Fibroblast of mammary gland (primary cell): Measurements from ENCODE around the gene GRIA1.

ENCODE experiments used
- DNase-seq: peaks from one replicate; pipeline ENCODE4 v3.0.0-alpha.2; 2010; ENCODE audit warnings: low read depth
- H3K4me3 ChIP-seq: 2 replicates; pipeline ENCODE4 v1.5.1; 2011; ENCODE audit warnings: low read depth, mild to moderate bottlenecking, low read length, moderate library complexity; ENCODE audit not compliant: control insufficient read depth
- TF ChIP-seq, protein P1 (sequence below): conservative IDR thresholded peaks from 2 replicates; pipeline ENCODE4 v1.5.1; 2011; ENCODE audit warnings: low read depth, low read length, inconsistent platforms; ENCODE audit not compliant: control insufficient read depth, insufficient read depth

The GRIA1 gene

GRCh38 chr5:153490118-153491037, at the start of gene GRIA1:
GRIA1 (plus strand) TSS chr5:153490670.
- H3K4me3 ChIP-seq, result peak within 1 kb of the TSS; percentile 51
- TF ChIP-seq, protein P1, sequence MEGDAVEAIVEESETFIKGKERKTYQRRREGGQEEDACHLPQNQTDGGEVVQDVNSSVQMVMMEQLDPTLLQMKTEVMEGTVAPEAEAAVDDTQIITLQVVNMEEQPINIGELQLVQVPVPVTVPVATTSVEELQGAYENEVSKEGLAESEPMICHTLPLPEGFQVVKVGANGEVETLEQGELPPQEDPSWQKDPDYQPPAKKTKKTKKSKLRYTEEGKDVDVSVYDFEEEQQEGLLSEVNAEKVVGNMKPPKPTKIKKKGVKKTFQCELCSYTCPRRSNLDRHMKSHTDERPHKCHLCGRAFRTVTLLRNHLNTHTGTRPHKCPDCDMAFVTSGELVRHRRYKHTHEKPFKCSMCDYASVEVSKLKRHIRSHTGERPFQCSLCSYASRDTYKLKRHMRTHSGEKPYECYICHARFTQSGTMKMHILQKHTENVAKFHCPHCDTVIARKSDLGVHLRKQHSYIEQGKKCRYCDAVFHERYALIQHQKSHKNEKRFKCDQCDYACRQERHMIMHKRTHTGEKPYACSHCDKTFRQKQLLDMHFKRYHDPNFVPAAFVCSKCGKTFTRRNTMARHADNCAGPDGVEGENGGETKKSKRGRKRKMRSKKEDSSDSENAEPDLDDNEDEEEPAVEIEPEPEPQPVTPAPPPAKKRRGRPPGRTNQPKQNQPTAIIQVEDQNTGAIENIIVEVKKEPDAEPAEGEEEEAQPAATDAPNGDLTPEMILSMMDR, result no peak
- no peak for DNase-seq

DNA sequence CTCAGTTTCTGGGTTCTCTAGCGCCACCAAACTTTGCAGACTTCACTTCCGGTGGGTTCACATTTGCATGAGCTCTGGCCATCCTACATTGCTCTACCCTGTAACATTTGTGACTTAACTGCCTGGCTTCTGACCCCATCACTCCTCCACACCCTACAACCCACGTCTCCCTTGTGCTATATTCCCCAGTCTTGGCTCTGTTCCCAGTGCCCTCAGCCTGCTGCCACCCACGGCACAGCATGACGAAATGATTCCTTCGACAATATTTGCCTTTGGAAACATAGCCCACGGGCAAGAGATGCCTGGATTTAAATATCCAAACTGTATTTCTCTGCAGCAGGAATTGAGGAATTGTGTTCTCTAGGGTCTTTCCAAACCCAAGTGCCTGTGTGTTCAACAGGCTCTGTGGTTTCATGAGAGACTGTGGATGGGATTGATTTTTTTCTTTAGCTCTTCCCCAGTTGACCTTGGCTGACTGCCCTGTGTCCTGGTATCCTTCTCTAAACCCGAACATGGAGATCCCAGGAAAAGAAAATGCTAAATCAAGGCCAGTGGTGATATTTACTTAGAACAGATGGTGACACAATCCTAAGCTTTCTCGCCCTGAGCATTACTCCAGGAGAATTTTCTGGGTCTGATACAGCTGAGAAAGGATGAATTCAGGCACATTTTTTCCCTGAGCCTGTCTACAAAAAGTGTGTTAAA, 44.4 kb upstream of the GRIA1 start:
- TF ChIP-seq, protein P1, result no peak
- H3K4me3 ChIP-seq, result no peak overlapping the region
- DNase-seq, result peak; percentile 62

DNA sequence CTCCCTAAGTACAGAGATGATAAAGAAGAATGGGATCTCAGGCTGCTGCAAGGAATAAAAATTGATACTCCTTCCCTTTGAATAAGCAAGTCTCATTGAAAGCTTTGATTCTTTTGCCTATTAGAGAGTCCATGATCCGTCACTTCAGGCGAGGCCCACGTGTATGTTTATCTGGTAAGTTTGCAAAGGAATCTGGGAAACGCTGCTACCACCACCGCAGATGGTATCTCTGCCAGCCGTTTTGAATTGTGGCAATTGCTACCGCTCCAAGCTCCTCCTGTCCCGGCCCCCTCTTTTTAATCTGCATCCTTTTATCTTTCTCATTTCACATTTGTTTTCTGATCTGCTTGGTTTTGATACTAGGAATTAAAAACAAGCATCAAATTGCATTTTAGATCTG, 42.9 kb upstream of the GRIA1 start:
- TF ChIP-seq, protein P1, result no peak
- no peak overlapping the region for H3K4me3 ChIP-seq
- no peak for DNase-seq

DNA sequence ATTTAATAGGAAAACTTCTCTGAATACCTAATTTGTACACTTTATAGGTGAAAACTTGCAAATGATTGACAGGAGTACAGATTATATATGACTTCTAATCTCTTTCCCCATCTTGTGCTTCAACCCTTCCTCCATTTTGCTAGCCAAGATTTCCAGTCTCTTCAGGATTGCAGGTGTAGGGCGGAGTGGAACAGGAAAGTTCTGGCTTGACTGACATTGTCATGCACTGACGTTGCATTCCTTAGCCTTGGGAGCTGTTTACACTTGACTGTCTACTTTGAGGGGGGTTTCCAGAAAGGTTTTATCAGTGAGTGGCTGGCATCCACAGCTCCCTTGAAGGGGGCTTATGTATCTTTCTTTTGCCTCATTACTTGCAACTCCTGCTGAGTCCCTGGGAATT, 34.1 kb upstream of the GRIA1 start:
- H3K4me3 ChIP-seq, result no peak overlapping the region
- TF ChIP-seq, protein P1, result no peak

DNA sequence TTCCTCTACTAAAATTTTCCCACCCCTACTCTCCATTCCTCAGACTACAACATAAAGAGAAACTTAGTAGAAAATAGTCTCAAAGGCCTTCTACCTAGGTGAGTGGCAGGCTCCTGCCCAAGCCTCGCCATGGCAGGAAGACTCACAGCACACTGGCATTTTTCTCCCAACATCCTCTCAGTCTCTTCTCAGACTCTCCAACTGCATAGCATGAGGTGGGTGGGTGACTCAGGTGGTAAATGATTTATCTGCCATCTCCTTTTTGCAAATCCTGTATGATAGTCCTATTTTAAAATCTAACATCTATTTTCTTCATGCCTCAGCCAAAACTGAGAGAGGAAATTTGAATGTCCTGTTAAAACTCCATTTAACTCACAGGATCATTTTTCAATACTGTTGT, 33.5 kb upstream of the GRIA1 start:
- H3K4me3 ChIP-seq, result no peak overlapping the region
- no peak for DNase-seq
- TF ChIP-seq, protein P1, result no peak

More for the DNA sequence above, 34.1 kb upstream of the GRIA1 start:
- DNase-seq, result no peak

- TF ChIP-seq, protein P1, result no peak
- no peak overlapping the region for H3K4me3 ChIP-seq
- DNase-seq, result no peak
These were observed 32.2 kb upstream of the GRIA1 start for GRCh38 chr5:153458268-153458667.
